HG03558 (cell line): ENCODE measurements around the gene STUM.

Experiments
- ATAC-seq: cut with Tn5 transposase; IDR thresholded peaks from one replicate; pipeline ENCODE4 v1.9.1; 2021; ENCODE audit warnings: moderate number of reproducible peaks; ENCODE audit not compliant: unreplicated experiment; ENCODE audit errors: extremely low read depth

Gene STUM

DNA sequence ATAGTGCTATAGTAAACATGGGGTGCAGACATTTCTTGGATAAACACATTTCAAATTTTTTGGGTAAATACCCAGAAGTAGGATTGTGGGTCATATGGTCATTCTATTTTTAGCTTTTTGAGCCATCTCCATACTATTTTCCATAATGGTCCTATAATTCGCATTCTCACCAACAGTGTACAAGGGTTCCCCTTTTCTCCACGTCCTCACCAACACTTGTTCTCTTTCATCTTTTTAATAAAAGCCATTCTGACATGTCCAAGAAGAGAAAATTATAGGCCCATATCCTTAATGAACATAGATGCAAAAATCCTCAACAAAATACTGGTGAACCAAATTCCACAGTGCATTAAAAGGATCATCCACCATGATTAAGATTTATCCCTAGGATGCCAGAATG lies 8.9 kb downstream of the STUM start:
- no peak for ATAC-seq

DNA sequence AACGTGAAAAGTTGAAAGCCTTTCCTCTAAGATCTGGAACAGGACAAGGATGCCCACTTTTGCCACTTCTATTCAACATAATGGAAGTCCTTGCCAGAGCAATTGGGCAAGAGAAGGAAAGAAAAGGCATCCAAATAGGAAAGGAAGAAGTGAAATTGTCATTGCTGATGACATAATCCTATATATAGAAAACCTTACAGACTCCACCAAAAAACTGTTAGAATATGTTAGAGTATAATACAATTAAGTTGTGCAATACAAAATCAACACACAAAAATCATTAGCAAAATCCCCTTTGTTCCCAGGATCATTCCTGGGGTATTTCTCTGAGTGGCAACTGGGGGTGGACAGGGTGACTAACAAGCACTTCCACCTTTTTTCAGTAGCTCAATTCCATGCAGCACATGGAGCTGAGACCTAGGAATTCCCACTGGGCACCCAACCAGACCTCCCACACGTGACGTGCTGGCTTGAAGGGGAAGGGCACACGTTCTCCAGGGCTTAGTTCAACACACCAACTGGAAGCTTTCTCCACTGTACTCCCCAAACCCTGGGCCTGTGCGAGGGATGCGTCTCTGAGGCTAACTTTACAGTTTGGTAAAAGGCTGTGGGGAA lies 9.6 kb downstream of the STUM start:
- ATAC-seq = no peak

DNA sequence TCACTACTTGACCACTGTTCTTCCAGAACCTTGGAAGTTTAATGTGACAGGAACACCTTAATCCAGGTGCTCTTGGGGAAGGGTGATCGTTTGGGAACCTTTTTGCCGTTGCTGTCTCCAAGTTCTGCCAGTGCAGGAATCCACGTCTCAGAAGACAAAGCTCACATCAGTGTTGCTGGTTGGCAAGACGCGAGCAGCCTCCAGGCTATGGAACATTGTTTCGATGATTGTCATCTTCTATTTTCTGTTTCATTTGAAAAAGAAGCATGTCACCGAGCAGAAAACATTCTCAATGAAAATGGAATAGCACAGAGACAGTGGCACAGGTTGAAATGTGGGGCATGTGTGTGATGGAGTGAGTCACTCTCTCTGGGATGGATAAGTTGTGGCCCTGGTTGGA lies 11.7 kb downstream of the STUM start:
- no peak for ATAC-seq

DNA sequence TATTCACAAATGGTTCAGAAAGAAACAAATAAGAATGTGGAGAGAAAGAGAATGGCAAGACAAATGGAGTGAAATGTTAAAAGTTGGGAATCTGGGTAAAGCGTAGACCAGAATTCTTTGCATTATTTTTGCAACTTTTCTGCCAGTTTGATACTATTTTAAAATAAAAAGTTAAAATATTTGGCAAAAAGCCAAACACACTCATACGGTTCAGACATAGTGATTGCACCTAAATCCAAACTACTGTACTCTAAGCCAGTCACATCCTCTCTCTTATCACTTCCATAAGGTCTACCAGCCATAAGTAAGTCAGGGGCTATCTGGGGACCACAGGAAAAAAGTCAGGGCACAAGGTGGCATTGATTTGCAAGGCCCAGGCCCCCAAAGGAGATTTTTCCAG lies 14.4 kb downstream of the STUM start:
- no peak for ATAC-seq

DNA sequence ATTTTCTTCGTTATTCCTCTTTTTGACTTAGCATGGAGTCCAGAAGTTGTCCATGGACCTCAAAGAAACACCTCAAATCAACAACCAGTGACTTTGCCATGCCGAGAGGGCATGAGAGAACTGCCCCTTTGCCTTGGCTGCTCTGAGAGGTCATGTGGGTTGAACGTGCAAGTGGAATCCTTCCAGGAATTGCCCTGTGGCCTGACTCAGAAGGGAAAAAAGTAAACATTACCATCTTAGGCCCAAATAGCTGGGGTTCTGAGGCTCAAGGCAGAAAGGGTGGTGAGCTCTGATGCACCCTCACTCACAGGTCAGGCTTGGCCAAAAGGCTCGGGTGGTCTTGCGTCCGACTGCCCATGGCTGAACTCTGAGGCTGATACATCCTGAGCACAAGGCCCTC lies 15.1 kb downstream of the STUM start:
- ATAC-seq = no peak

DNA sequence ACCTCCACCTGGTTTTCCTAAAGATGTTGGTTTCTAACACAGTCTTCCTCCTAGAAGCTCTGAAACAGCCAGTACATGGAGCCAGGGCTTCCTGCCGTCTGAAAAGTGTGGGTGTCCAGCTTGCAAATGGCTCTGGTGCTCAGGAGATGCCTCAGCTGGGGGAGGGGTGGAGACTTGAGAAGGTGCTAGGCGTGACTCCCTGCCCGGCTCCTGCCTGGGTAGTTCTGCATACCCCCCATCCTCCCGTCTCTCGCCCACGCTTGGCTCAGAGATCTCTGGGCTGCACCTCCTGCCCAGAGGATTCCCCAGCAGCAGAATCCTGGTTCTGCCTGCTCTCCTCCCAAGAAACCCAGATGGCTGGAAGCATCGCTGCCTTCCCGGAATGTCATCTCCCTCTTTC lies 16.9 kb downstream of the STUM start:
- no peak for ATAC-seq

DNA sequence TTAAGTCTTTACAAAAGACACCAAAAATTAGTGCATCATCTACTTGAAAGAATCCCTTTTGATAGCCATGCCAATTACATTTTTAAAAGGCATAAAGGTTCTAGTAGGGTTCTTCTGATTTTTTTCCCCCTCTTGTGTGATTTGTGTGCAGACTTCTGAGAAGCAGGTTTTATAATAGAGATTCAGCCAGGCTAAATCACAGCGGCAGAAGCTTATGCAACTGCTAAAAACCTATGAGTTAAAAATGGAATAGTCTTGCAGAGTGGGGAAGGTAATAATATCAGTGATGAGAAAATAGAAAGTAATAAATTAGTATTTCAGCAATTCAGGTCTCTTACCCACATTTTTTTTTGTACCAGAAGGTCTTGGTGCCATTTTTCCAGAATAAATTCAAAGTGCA lies 17.7 kb downstream of the STUM start:
- no peak for ATAC-seq

DNA sequence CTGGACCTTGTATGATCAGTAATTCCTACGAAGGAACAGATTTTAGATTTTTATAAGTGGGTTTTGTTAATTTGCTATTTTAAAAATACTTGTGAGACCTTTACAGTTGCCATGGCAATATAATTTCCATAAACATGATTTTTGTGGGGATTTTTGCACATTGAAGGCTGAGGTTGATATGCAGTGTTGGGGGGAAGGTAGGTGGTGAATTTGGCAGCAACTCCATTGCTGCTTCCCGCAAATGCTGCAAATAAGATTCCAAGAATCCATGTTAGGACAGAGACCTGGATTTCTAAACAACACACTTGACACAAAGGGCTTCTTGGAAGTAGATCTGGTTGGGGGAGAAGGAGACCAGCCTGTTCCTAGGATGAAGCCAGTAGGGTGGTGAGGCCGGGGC lies 18.2 kb downstream of the STUM start:
- ATAC-seq = no peak

DNA sequence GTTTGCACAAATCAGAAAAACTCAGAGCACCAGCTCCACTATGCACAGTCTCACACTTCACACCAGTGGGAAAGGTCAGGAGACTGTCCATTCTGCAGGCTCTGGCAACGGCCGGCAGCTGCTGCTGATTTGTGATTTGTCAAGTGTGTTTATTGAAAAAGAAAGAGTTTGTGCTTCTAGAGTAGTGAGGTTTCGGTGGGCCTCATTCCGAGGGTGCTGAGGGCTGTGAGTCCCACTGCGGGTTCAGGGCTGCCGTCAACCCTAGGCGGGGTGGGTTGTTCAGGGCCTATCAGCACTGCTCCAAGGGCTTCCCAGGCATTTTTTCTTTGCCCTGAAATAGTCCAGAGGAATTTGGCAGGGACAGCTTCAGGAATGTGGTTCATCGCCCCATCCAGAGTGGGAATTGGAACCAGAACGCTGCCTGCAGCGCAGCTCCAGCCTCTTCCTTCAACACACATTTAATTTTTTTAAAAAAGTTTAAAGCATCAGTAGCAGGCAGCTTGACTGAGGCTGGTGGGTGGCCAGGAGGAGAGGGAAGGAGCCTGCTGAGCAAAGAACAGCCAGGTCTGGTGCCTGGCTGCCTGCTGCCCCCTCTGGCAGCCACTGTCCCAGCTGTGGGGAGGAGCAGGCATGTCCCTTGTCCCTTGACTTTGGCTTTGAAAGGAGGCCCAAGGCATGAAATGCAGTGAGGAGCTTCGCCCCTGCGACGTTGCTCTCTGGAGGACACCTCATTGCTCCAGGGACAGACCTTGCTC lies 19.7 kb downstream of the STUM start:
- no peak for ATAC-seq

DNA sequence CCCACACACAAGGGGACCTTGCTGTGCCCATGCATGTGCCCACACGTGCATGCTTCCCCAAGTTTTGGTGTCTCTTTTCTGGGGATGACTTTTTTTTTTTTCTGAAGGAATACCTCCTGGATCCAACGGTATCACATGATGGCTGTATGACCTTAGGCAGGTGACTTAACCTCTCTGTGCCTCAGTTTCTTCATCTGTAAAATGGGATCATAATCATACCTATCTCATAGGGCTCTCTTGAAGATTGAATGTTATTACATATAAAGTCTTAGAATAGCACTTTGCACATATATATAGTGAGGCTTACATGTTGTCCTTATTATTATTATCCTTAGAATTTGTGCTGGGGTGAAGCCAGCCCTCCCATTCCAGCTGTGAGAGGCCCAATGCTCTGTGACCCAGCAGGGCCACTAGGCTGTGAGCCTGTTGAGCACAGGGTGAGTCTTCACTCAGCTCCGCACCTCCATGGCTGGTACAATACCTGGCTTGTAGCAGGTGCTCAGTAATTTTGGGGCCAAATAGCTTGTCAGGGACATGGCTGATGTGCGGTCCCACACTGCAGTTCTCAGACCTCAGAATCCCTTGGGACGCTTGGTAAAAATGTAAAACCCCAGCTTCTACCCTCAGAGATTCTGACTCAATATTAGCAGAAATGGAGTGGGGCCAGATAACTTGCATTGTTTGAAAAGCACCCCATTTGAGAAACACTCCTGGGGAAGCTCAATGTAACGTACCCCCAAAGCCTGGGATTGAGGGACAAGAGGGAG lies 20.6 kb downstream of the STUM start:
- ATAC-seq = no peak

DNA sequence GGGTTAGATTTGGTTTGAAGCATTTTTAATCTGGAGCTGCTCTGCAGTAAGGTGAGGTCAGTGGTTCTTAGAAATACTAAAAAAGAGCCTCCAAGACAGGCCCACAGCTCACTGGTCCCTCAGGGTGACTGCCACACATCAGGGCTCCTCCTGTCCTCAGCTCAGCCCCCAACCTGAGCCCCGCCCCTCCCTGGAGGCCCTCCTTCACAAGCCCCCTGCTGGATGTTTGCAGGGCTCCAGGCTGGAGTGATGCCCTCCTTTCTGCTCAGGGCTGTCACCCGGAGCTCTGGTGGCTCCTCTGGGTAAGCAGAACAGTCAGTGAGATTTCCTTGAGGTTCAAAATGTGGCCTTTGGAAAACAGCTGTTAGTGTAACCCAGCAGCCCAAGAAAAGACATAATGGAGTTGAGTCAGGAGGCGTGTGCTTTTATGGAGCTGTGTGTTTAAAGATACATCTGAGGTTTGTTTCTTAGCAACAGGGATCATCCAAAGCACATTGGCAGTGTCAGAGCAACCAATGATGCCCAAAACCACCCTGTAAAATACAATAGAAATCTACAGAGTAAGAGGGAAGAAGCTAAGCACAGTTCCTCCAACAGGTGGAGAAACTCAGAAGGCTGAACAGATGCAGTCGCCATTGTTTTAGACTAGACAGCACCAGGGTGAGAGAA lies 21.4 kb downstream of the STUM start:
- no peak for ATAC-seq

DNA sequence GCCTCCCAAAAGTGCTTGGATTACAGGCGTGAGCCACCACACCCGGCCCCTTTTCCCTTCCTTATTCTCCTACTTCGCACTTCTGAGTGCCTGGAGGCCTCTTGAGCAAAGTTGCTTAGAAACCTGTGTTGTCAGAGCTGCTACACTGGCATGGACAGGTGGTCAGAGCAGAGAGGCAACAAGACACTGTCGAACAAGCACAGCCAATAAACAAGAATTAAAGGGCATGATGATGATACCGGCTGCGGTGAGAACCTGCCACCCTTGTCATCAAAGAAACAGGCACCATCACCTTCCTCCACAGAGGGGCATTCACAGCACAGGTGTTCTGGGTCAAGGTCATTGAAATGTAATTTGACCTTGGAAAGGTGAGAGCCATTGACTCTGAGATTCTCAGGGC lies 23.3 kb downstream of the STUM start:
- ATAC-seq = no peak

DNA sequence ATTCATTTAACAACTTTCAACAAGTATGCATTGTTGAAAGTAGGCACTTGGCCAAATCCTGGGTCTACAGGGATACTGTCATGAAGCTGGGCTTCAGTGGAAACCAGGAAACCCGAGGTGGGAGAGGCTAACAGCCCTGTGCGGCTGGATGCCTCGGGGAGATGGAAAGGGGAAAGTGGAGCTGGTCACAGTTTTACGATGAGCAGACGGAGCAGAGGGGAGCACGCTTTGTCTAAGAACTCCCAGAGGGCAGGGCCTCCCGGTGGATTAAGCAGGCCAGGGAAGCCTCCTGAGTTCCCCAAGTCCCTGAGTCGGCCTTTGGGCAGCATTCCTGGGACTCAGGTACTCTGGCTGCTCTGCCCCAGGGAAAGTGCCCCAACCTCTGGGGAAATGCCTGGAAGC lies 23.8 kb downstream of the STUM start:
- no peak for ATAC-seq

DNA sequence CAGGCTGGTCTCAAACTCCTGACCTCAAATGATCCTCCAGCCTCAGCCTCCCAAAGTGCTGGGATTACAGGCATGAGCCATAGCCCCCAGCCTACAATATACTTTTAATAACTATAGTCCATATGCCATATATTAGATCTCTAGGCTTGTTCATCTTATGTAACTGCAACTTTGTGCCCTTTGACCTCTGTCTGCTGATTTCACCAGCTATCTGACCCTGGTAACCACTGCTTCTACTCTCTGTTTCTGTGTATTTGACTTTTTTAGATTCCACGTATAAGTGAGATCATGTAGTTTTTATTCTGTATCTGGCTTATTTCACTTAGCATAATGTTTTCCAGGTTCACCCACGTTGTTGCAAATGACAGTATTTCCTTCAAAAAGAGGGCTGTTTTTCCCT lies 25.5 kb downstream of the STUM start:
- ATAC-seq = no peak

DNA sequence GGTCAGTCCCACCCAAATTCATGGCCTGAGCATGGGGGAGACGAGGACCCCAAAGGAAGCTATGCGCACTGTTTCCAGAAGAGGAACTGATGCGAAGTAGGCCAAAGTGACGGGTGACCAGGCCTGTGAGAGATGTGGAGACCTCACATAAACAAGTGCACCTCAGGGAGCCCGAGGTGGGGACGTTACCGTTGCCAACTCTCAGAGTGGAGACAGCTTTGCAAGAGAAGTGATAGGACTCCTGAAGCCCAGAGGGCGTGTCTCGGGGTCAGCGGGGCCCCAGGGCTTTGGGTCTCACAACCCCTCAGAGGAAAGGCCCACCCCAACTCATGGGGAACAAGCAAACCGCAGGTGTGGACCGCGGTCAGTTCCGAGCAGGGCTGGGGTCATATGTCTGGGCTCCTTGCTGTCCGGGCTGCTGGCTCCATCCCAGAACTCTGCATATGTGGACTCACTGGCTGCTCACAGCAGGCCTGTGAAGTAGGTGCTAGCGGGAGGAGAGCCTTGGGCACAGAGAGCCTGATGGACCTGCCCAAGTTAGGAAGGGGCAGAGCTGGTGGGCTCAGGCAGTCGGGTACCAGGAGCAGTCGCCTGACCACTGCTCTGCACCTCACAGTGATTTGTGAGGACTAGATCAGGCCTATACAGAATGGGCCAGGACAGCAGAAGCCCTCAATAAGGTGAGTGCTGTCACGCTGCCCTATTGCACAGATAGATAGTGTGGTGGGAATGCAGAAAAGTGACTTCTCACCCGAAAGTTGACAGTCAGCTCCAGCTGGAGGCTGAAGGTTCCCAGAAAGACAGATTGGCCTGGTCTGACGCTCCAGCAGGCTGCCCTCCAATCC lies 26.2 kb downstream of the STUM start:
- no peak for ATAC-seq

DNA sequence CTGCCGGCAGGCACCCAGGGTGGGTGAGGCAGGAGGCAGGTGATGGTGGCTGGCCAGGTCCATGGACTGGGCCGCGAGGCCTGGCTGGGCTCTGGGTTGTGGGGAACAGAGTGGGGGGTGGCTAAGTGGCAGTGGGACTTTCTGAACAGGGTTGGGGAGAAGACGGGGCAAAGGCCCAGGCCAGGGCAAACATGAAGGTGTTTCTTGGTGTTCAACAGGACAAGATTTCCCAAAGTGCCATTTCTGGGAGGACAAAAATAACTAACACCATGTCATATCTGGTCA lies 26.8 kb downstream of the STUM start:
- ATAC-seq = no peak

DNA sequence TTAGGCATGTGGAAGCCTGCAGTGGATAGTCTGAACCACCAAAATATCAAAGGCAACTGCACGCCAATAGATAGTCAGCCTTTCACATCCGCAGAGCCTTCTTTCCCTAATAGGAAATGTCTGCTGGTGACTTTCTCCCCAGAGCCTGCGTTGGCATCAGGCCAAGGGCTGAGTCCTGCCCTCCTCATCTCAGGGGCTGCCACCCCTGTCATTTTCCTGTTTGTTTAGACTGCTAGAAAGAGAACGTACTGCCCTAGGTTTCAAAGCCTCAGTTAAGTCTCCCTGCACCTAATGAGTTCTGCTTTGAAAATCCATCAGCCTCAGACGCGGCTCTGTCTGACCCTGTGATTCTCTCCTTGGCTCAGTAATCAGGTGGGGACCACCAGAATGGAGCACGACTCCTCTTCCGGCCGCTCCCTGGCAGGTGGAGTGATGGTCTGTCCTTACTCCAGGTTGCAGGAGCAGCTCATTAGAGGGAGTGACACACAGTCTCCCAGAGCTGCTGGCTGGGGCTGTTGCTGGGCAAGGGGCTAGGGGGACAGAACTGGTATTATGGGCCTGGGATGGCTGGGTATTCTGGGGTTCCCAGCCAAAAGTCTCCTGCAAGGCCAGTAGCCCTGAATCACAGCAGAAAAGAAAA lies 27.3 kb downstream of the STUM start:
- no peak for ATAC-seq

DNA sequence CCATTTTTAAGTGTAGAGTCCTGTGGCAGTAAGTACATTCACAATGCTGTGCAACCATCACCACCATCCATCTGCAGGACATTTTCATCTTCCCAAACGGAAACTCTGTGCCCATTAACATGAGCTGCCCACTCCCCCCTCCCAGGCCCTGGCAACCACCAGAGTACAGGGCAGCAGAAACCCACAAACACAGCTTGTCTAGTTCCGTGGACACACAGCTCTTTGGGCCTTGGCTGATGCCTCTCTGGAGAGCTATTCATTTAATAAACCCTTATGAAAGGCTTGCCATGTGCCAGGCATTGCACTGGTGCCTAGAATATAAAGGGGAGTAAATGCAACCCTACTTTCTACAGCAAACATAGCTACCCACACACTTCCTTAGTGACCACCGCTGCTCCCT lies 28.0 kb downstream of the STUM start:
- ATAC-seq = no peak

DNA sequence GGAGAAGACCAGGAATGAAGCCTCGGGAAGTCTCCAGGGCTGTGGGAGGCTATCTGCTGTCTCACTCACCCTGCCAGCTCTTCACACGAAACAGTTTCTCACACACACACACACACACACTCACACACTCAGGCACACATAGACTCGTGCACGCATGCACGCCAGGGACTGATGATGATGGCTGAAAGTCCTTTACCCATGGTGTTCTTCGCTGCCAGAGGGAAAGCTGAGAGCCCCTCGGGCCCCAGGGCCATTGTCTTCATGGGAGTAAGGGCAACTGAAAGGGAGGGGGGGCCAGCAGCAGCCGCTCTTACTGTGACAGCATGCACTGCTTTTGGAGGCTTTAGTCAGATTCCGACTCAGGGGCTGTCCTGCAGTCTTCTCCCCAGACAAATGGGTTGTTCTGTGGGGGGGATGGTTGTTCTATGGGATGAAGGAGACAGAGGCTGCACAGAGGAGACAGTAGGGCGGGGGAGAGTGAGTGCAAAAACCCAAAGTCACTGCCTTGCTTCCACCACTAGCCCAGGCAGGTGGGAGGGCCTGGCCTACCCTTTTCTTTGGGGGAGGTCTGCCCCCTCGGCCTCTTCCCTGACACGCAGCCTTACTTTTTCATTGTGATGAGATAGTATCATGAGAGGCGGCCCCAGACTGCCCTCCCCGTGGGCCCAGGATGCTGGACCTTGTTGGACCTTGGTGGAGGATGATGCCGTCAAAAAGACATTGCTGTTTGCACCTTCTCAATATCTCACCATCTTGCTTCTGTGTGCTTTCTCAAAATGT lies 29.0 kb downstream of the STUM start:
- no peak for ATAC-seq
